C4-2B (cell line): Measurements from ENCODE around the gene CCL7.

Source experiments
- ZFX ChIP-seq: fragments of 450-650 bp; IDR thresholded peaks from 2 replicates; pipeline ENCODE4 v1.6.1; 2017
- TF ChIP-seq, protein P1 (sequence below): fragments of 450-650 bp; conservative IDR thresholded peaks from 2 replicates; pipeline ENCODE4 v1.5.1; 2017; ENCODE audit warnings: mild to moderate bottlenecking

DNA sequence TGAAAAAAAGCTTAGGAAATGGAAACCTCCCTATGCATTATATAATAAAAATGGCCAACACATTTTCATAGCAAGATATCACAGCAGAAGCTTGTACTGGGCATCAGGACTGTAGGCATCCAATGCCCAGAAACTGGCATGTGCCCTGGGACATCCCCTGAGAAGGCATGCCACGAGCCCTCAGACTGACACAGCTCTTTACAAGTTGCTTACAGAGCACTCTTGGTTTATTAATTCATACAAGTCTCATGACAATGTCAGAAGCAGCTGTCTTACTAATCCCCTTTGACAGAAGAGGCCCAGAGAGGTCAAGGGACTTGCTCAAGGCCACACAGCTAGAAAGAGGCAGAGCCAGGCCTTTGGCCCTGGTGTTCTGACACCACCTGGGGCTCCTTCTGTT, 20.5 kb upstream of the CCL7 start:
- TF ChIP-seq, protein P1, sequence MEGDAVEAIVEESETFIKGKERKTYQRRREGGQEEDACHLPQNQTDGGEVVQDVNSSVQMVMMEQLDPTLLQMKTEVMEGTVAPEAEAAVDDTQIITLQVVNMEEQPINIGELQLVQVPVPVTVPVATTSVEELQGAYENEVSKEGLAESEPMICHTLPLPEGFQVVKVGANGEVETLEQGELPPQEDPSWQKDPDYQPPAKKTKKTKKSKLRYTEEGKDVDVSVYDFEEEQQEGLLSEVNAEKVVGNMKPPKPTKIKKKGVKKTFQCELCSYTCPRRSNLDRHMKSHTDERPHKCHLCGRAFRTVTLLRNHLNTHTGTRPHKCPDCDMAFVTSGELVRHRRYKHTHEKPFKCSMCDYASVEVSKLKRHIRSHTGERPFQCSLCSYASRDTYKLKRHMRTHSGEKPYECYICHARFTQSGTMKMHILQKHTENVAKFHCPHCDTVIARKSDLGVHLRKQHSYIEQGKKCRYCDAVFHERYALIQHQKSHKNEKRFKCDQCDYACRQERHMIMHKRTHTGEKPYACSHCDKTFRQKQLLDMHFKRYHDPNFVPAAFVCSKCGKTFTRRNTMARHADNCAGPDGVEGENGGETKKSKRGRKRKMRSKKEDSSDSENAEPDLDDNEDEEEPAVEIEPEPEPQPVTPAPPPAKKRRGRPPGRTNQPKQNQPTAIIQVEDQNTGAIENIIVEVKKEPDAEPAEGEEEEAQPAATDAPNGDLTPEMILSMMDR = no peak
- no peak for TF ChIP-seq ZFX
